Esophagus squamous epithelium (tissue), 5 donors: ENCODE measurements around the gene GMDS. TPM values are rescaled to one million over a fixed set of nuclear protein-coding genes. Genes with fewer than 3 reads are reported as not detected.

ENCODE experiments used
- DNase-seq: peaks from one replicate; lab custom pipeline; 2025; lab: John Stamatoyannopoulos, UW
- H3K27ac ChIP-seq, 4 donors: fragments of 200-600 bp; sonication (generic); one replicate each; pipeline ENCODE4 v1.5.1; 2016 to 2019; ENCODE audit warnings: mild to moderate bottlenecking in 1 of 4
- H3K27me3 ChIP-seq, 4 donors: fragments of 200-600 bp; sonication (generic); 1 replicate in 3 of 4; 2 replicates in 1 of 4; pipeline versions ENCODE4 v1.5.1 to v1.6.0; 2017 to 2021; ENCODE audit warnings: antibody characterized with exemption in 1 of 4
- H3K36me3 ChIP-seq, 3 donors: fragments of 200-600 bp; sonication (generic); one replicate each; pipeline ENCODE4 v1.5.1; 2016 to 2019
- H3K4me1 ChIP-seq, 3 donors: fragments of 200-600 bp; sonication (generic); one replicate each; pipeline ENCODE4 v1.5.1; 2017 to 2019
- H3K4me3 ChIP-seq, 4 donors: fragments of 200-600 bp; sonication (generic); 1 replicate in 3 of 4; 2 replicates in 1 of 4; pipeline ENCODE4 v1.5.1; 2016 to 2019; ENCODE audit warnings: mild to moderate bottlenecking in 2 of 4, moderate library complexity in 1 of 4
- H3K9me3 ChIP-seq, 3 donors: fragments of 200-600 bp; sonication (generic); one replicate each; pipeline ENCODE4 v1.5.1; 2016 to 2019
- CTCF ChIP-seq, 6 experiments: fragments of 450-650 bp in 4 of 6; fragments of 200-600 bp in 2 of 6; sonication (generic) in 2 of 6; IDR thresholded peaks; one replicate each; pipeline ENCODE4 v1.5.1; 2016 to 2019; ENCODE audit warnings: antibody characterized with exemption in 6 of 6, mild to moderate bottlenecking in 4 of 6, moderate library complexity in 4 of 6
- POLR2A ChIP-seq, 4 donors: fragments of 450-650 bp; IDR thresholded peaks; one replicate each; pipeline ENCODE4 v1.6.1; 2017; ENCODE audit warnings: antibody characterized with exemption in 4 of 4, mild to moderate bottlenecking in 4 of 4, moderate library complexity in 3 of 4
- WGBS, 2 donors: methylation state at CpG; one replicate each; pipeline ENCODE4 v1.1.5; 2018; 5-methylcytosine and 5-hydroxymethylcytosine counted together
- intact Hi-C: fragments of 100-400 bp; cut with DNase I; formaldehyde crosslinking; loops from one replicate; pipeline ENCODE4 v1.15.0; 2022
- total RNA-seq, 4 donors: library from RNA; depleted of rRNA; stranded (reverse); fragments of >200 nt; gene quantifications; one replicate each; pipeline ENCODE4 v1.1.0, GENCODE V29; 2016
- donor health status: DM: yes; HTN: yes; CAD: no.

The GMDS gene
- total RNA-seq, 4 donors from 2014 or later = 17.9 to 58.7 (median 36.7) TPM

DNA sequence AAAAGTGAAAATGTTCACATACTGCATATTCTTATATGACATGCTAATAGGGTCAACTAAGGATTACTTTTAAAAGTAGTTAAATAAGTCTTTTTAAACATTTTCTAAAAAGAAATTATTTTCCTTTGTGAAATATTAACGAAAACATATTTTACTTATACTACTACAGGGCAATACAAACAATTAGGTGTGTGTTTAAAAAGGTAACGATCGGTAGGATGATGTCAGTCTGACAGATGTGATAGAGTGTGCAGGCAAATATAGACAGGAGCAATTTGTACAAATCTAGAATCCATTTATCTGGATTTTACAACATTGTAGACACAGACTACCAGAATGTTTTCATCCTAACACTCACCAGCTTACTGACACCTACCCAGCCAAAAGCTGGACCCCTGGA is 378.2 kb downstream of the GMDS start:
- Histone ChIP-seq H3K27me3 (no peaks in the 10 kb centered on the region), H3K4me1 (peaks cover 0 to 10% (median 0%) of the 10 kb centered on the region in 3 donors), H3K9me3 (no peaks in the 10 kb centered on the region), H3K4me3 (no peak overlapping the region), H3K36me3 (no peaks in the 10 kb centered on the region), H3K27ac (no peak overlapping the region)
- no peak for DNase-seq
- intact Hi-C loops = no loop called here
- 89 to 94% methylated on average over 3 of the region's 3 CpGs for WGBS, 2 donors
- TF ChIP-seq CTCF (IDR thresholded peaks at IDR 0.05) = no peak

DNA sequence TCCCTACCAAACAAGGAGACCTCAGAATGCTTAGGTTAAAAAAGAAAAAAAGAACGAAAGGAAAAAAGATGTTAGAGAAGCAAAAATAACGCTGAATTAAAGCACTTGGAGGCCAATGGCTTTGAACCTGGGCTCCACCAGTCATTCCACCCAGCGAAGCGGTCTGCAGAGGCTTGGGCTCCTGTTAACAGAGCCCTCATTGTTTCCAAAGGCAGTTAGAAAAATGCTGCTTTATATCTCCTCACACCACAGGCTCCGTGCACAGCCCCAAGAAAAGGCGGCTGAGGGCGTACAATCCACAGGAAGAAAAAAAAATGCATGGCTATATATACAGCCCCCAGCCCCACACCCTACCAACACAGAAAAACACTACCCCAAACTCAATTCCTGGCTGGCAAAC is 379.8 kb downstream of the GMDS start:
- H3K9me3 ChIP-seq = no peaks in the 10 kb centered on the region
- intact Hi-C loops = no loop called here
- peaks cover 0 to 13% (median 0%) of the 10 kb centered on the region in 3 donors for H3K4me1 ChIP-seq
- no peak overlapping the region for H3K27ac ChIP-seq
- no peak for DNase-seq
- H3K27me3 ChIP-seq = no peaks in the 10 kb centered on the region
- H3K4me3 ChIP-seq = no peak overlapping the region
- no peak for TF ChIP-seq POLR2A (IDR thresholded peaks at IDR 0.05)
- no peak for TF ChIP-seq CTCF (IDR thresholded peaks at IDR 0.05)
- WGBS, 2 donors = 93 to 95% methylated on average over 7 of the region's 7 CpGs
- H3K36me3 ChIP-seq = no peaks in the 10 kb centered on the region

DNA sequence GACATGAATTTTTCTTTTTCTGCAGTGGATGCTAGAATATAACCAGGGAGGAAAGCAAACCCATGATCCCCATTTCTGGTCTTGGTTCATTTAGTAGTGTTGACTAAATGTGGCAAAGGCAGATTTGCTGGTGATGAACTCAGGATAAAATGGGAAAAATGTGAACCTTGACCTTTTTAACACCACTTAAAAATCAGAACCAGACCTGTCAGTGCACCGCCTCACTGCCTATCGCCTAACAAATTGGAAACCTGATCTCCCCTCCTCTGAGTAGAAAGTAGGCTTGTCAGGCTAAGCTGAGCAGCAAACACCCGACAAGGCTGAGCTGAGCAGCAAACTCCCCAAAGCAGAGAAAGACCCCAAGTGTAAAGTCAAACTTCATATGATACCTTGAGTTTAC is 380.9 kb downstream of the GMDS start:
- 87 to 93% methylated on average over 2 to 3 of the region's 3 CpGs for WGBS, 2 donors
- H3K36me3 ChIP-seq = no peaks in the 10 kb centered on the region
- H3K27me3 ChIP-seq = no peaks in the 10 kb centered on the region
- TF ChIP-seq POLR2A (IDR thresholded peaks at IDR 0.05) (no peak), CTCF (IDR thresholded peaks at IDR 0.05) (no peak)
- H3K4me3 ChIP-seq = no peak overlapping the region
- no peak overlapping the region for H3K27ac ChIP-seq
- intact Hi-C loops = no loop called here
- no peak for DNase-seq
- H3K4me1 ChIP-seq = peaks cover 0 to 13% (median 0%) of the 10 kb centered on the region in 3 donors
- no peaks in the 10 kb centered on the region for H3K9me3 ChIP-seq

GRCh38 chr6:1862411-1862810 is 383.0 kb downstream of the GMDS start:
- Histone ChIP-seq H3K4me1 (peaks cover 0 to 13% (median 0%) of the 10 kb centered on the region in 3 donors), H3K9me3 (no peaks in the 10 kb centered on the region), H3K27me3 (no peaks in the 10 kb centered on the region), H3K4me3 (no peak overlapping the region), H3K36me3 (no peaks in the 10 kb centered on the region), H3K27ac (no peak overlapping the region)
- DNase-seq = no peak
- intact Hi-C loops = no loop called here
- TF ChIP-seq CTCF (IDR thresholded peaks at IDR 0.05) (no peak), POLR2A (IDR thresholded peaks at IDR 0.05) (no peak)
- WGBS, 2 donors = 21 to 48% methylated on average over 2 of the region's 2 CpGs

- Histone ChIP-seq H3K4me3 (no peak overlapping the region), H3K9me3 (no peaks in the 10 kb centered on the region), H3K27ac (no peak overlapping the region), H3K36me3 (no peaks in the 10 kb centered on the region), H3K27me3 (no peaks in the 10 kb centered on the region), H3K4me1 (peaks cover 0 to 18% (median 0%) of the 10 kb centered on the region in 3 donors)
- intact Hi-C loops = no loop called here
- TF ChIP-seq POLR2A (IDR thresholded peaks at IDR 0.05) = no peak
- DNase-seq = no peak
- WGBS, 2 donors = 94% methylated on average over 4 of the region's 4 CpGs
Measured at GRCh38 chr6:1860756-1861348, 384.6 kb downstream of the GMDS start.

DNA sequence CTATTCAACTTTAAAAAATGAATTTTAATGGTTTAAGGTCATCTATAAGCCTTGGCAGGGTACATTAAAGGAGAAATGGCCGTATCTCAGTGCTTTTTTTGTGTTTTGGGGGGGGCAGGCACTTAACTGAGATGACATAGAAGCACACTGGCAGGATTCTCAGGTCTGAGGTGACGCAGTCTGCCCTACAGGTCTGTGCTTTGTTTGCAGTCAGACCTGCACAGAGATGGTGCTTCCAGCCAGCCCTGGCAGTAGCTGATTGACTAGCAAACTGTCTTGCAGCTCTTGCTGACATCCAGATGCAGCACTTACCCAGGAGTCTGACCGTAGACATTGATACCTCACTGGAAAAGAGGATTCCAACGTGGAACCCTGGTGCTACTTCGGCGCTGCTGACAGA is 386.5 kb downstream of the GMDS start:
- WGBS, 2 donors = 76 to 93% methylated on average over 5 to 6 of the region's 6 CpGs
- Histone ChIP-seq H3K4me3 (no peak overlapping the region), H3K36me3 (no peaks in the 10 kb centered on the region), H3K9me3 (no peaks in the 10 kb centered on the region), H3K4me1 (peaks cover 0 to 18% (median 0%) of the 10 kb centered on the region in 3 donors), H3K27ac (no peak overlapping the region), H3K27me3 (no peaks in the 10 kb centered on the region)
- no peak for TF ChIP-seq CTCF (IDR thresholded peaks at IDR 0.05)
- no peak for TF ChIP-seq POLR2A (IDR thresholded peaks at IDR 0.05)
- DNase-seq = no peak
- intact Hi-C loops = no loop called here
